ENCODE measurements around the gene CASKIN2.

DNA sequence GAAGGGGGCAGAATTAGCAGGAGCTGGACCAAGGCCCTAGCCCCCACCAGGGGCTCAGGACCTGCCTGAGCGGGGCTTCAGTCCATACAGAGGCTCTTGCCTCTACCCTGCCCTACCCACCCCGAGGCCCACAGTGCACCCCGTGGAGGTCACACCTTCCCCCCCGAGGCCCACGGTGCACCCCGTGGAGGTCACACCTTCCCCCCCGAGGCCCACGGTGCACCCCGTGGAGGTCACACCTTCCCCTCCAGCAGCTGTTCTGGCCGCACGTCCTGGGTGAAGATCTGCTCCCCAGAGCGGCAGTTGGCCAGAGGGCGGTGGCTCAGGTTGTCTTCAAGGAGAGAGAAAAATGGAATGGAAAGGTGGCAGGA lies 11.4 kb downstream of the CASKIN2 start:
- TF ChIP-seq, protein P1, sequence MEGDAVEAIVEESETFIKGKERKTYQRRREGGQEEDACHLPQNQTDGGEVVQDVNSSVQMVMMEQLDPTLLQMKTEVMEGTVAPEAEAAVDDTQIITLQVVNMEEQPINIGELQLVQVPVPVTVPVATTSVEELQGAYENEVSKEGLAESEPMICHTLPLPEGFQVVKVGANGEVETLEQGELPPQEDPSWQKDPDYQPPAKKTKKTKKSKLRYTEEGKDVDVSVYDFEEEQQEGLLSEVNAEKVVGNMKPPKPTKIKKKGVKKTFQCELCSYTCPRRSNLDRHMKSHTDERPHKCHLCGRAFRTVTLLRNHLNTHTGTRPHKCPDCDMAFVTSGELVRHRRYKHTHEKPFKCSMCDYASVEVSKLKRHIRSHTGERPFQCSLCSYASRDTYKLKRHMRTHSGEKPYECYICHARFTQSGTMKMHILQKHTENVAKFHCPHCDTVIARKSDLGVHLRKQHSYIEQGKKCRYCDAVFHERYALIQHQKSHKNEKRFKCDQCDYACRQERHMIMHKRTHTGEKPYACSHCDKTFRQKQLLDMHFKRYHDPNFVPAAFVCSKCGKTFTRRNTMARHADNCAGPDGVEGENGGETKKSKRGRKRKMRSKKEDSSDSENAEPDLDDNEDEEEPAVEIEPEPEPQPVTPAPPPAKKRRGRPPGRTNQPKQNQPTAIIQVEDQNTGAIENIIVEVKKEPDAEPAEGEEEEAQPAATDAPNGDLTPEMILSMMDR (IDR thresholded peaks at IDR 0.05), result no peak
- TF ChIP-seq POLR2A (IDR thresholded peaks at IDR 0.05), result no peak

All from heart left ventricle (tissue), 13 donors.